HG02840 (cell line): ENCODE results near the gene PLA2G12B.

Source experiments
- ATAC-seq: cut with Tn5 transposase; IDR thresholded peaks from one replicate; pipeline ENCODE4 v1.9.1; 2021; ENCODE audit warnings: mild to moderate bottlenecking, moderate library complexity, moderate number of reproducible peaks; ENCODE audit not compliant: unreplicated experiment, low FRiP score

The PLA2G12B gene

DNA sequence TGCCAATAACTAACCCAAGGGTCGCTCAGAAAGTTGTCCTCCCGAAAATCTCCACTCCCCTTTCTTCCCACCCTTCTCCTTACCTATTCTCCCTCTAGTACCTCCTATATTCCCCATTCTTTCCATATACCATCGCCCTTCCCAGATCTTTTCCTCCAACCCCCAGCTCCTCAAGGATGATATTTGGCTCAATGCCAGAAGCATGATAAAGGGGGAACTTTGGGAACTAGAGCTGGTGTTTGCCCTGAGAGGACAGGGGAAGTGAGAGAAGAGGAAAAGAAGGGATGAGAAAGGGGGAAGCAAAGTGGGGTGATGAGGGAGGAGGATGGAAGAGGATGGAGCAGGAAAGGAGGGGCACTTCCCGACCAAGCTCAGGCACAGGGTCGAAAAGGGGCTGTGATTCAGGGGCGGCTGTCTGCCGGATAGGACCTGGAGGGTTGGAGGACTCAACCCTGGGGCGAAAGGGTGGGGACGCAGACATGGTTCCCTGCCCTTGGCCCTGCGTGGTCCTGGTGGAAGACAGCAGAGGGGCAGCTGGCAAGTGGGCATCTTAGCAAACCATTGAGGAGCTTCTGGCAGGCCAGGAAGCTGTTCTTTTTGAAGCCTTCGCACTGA lies 59.3 kb downstream of the PLA2G12B start:
- ATAC-seq, result no peak

DNA sequence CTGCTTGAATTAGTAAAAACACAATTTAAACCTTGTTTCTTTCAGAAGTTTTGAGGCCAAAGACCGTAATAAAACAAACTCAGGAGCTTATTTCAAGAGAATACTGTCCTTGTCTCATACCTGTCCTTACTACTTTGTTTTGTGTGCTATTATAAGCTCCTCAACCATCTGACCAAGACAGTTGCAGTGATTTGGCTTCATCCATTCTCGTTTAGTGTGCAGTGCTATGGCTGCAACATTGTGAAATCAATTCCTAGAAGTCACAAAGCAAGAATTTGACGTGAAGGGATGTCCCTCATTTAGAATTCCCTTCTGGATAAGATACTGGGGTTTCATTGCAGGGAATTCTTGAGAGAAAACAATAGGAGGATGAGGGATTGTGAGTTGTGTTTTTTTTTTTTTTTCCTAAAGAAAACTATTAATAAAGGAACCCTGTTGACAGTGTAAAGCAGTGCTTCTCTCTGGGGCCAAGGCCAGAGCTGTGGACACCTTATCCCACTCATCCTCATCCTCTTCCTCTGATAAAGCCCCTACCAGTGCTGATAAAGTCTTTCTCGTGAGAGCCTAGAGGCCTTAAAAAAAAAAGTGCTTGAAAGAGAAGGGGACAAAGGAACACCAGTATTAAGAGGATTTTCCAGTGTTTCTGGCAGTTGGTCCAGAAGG lies 61.3 kb downstream of the PLA2G12B start, which contains the start of gene OIT3:
Gene OIT3, plus strand, starts transcription at position 604 of the 663 bp plus-strand sequence. CDS start 60 bp downstream, outside the sequence.
- ATAC-seq, result no peak

DNA sequence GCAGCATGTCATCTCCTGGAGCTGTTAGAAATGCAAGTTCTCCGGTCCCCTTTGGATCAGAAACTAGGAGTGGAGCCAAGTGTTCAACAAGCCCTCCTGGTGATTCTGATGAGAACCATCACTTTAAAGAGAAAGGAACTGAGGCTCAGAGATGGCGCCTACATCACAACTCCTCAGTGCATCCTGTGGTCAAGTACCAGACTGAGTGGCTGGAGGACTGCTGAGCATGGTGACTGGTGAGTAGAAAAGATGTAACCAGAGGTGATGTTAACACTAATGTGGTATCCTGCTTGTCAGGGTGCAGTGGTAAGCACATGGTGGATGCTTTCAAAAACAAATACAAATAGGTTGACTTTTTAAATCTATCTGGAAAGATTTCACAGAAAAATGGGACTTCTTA lies 64.5 kb downstream of the PLA2G12B start:
- no peak for ATAC-seq

DNA sequence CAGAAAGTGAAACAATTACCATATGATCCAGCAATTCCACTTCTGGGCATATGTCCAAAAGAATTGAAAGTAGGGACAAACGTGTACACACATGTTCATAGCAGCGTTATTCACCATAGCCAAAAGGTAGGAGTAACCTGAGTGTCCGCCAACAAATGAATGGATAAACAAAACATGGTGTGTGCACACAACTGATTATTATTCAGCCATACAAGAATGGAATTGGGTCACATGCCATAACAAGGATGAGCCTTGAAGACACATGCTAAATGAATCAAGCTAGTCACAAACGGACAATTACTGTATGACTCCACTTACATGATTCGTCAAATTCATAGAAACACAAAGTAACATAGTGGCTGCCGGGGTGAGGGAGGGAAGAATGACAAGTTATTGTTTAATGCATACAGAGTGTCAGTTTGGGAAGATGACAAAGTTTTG lies 65.2 kb downstream of the PLA2G12B start:
- no peak for ATAC-seq

DNA sequence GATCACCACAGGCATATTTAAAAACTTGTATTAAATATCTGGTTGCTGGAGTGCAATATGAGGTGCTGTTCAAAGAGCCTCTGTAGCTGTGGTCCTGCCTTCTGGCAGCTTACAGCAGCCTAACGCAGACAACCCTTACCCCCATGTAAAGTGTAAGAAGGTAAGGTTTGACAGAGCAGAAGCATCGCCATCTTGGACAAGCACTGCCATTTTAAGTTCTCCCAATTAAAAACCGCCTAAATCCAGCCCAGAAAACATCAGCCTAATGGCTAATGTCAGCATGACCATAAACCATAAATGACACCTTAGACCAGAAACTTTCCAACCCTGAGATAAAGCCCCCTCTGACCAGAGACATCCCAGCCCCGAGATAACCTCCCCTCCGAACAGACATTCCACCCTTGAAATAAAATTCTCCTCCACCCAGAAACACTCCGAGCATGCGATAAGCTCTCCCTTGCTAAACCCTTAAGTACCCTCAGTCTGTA lies 66.4 kb downstream of the PLA2G12B start:
- ATAC-seq, result no peak

DNA sequence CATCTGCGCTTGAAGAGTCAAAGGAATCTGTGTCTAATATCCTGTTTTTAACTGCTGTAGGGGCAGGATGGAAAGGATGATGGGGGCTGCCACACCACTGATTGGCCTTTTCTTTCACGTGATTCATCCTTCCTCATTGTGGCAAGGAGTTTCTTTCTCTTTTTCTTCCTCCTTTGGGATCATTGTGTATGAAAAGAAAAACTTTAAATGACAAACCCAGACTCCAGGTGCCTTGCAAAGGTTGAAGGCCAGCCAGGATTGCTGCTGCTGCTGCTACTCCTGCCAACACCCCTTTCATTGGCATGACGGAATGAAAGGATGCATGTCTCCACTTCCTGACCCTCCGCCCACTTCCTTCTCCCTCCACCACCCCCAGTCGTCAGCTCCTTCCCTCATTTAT lies 67.6 kb downstream of the PLA2G12B start:
- no peak for ATAC-seq

DNA sequence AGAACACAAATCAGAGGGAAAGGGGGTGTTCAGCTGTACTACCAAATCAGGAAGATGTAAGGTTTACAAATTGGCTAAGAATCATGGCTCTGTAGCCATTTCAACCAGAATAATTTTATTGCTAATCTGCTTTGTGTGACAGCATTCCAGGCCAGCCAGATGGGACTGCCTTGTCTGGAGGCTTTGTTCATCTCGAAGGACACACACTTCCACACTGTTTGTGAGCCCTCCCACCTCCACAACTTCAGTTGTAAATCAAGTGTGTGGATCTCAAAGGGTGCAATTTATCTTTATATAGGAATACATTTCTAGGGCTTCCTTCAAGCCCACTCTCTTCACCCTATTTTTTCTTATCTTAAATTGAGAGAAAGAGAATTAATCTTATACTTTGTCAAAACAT lies 68.0 kb downstream of the PLA2G12B start:
- no peak for ATAC-seq

DNA sequence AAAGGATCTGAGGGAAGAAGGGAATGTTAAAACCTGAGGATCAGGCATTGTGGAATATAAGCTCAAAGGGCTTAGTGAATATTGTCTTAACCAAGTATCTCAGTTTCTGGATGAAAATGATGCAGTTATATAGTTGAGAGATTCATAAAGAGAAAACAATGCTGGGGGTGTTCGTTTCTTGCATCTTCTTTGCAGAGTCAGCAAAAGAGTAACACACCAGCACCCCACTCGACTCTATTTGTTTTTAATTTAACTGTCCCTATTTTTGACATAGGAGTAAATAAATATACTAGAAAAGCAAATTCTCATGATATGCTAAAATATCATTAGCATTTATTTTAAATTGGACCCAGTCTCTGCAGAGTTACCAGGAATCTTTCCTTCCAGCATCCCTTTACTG lies 68.7 kb downstream of the PLA2G12B start:
- no peak for ATAC-seq
